Brain microvascular endothelial cell (primary cell): ENCODE measurements around the gene TENT4A.
"Not testable (repeated sequence)": the region's sequence is repeated elsewhere in the genome, so short reads cannot be mapped to it uniquely, and the experiment has no call there.

Experiments
- DNase-seq: peaks from one replicate; pipeline ENCODE4 v3.0.0-alpha.2; 2020
- H3K27ac ChIP-seq: fragments of 250-450 bp; sonication (Bioruptor Pico); 2 replicates; pipeline ENCODE4 v1.5.1; 2020; ENCODE audit warnings: mild to moderate bottlenecking, moderate library complexity
- H3K27me3 ChIP-seq: fragments of 250-450 bp; sonication (Bioruptor Pico); replicated peaks from 2 replicates; pipeline ENCODE4 v1.5.1; 2020; ENCODE audit warnings: mild to moderate bottlenecking
- H3K36me3 ChIP-seq: fragments of 250-450 bp; sonication (Bioruptor Pico); replicated peaks from 2 replicates; pipeline ENCODE4 v1.5.1; 2020; ENCODE audit warnings: mild to moderate bottlenecking
- H3K4me3 ChIP-seq: 2 replicates; pipeline ENCODE4 v1.5.1; 2011; ENCODE audit warnings: low read depth, mild to moderate bottlenecking, control low read depth, low read length, moderate library complexity
- in situ Hi-C: cut with HindIII; loops from 2 replicates; pipeline ENCODE4 v1.10.0; 2017; ENCODE audit warnings: low sequenced_read_pairs, low pct_ligation_motif_present
- TF ChIP-seq, protein P1 (sequence below): IDR thresholded peaks from 2 replicates; pipeline ENCODE4 v1.5.1; 2011; ENCODE audit warnings: low read depth, mild to moderate bottlenecking, moderate library complexity, low read length, control low read depth, inconsistent platforms; ENCODE audit errors: missing control alignments

Gene TENT4A

DNA sequence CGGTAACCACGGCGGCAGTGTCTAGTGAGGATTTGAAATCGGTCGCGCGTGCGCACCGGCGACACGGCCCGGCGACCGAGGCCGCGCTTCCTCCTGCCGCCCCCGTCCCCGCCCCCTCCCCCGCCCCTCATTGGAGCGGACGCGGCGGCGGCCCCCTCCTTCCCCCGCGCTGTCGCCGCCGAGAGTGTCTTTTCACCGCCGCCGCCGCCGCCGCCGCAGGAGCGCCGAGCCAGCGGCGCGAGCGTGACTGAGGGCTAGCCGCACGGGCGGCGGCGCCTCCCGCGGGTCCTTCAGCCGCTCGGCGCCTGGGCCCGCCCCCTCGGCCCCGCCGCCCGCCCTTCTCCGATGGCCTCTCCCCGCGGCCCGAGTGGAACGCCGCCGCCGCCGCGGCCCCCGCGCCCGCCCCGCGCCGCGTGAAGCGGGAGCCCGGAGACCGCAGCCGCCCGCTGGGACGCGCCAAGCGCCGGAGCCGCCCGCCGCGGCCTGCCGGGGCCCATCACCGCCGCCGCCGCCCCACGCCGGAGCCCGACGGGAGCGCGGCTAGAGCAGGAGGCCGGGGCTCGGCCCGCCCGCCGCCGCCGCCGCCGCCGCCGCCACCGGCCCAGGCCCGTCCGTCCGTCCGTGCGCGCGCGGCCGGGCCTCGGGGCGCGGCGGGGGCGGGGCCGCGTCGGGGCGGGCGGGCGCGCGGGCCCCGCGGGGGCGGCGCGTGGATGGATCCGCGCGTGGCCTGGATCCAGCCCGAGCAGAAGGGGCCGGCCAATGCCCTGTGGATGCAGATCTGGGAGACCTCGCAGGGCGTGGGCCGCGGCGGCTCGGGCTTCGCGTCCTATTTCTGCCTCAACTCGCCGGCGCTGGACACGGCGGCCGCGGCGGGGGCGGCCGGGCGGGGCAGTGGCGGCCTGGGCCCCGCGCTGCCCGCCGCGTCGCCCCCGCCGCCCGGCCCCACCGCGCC is at the start of gene TENT4A:
Gene TENT4A (plus strand): TSS at position 159 of the 952 bp plus-strand sequence. CDS start 552 bp downstream, at position 711.
- peak within 1 kb of the TSS; percentile 73 for H3K4me3 ChIP-seq
- no peaks in the 10 kb centered on the region for H3K36me3 ChIP-seq
- in situ Hi-C loops: no loop called here
- H3K27me3 ChIP-seq: no peaks in the 10 kb centered on the region
- H3K27ac ChIP-seq: peak within 1 kb of the TSS; percentile 74
- DNase-seq: no peak
- TF ChIP-seq, protein P1, sequence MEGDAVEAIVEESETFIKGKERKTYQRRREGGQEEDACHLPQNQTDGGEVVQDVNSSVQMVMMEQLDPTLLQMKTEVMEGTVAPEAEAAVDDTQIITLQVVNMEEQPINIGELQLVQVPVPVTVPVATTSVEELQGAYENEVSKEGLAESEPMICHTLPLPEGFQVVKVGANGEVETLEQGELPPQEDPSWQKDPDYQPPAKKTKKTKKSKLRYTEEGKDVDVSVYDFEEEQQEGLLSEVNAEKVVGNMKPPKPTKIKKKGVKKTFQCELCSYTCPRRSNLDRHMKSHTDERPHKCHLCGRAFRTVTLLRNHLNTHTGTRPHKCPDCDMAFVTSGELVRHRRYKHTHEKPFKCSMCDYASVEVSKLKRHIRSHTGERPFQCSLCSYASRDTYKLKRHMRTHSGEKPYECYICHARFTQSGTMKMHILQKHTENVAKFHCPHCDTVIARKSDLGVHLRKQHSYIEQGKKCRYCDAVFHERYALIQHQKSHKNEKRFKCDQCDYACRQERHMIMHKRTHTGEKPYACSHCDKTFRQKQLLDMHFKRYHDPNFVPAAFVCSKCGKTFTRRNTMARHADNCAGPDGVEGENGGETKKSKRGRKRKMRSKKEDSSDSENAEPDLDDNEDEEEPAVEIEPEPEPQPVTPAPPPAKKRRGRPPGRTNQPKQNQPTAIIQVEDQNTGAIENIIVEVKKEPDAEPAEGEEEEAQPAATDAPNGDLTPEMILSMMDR: no peak

DNA sequence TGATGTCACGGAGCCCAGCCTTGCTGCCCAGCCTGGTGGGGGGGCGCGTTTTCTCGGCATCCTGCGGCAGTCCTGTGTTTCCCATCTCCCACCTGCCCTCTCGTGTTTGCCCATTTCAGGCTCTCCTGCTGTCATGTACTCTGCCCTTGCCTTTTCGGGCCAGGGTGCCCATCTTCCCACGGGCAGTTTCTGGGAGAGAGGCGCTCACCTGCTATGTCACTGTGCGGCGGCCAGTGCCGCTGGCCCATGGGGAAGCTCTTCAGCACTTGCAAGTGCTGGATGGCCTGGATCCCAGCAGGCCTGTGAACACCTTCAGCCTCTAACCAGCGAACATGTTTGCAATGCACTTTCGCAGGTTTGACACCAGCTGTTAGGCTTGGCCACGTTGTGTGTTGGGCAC is 46.5 kb upstream of the TENT4A start:
- TF ChIP-seq, protein P1: no peak
- no peaks in the 10 kb centered on the region for H3K36me3 ChIP-seq
- DNase-seq: no peak
- in situ Hi-C loops: no loop called here
- no peaks in the 10 kb centered on the region for H3K27me3 ChIP-seq
- no peak overlapping the region for H3K27ac ChIP-seq
- H3K4me3 ChIP-seq: no peak overlapping the region

DNA sequence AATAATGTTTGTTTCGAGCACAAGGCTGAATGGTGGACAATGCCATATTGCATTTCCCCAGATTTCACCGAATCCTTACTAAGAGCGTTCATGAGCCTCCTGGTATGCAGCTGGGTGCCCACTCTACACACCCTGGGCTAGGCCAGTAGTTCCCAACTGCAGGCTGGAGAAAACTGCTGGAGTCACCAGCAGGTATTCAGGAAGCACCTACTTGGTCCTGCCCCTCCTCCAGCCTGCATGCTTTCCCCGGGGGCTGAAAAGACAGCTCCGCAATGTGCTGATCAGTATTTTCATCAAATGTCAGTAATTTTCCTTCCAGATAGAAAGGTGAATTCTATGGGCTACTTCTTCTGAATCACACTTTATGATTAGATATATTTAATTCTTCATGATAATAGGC is 45.6 kb upstream of the TENT4A start:
- in situ Hi-C loops: no loop called here
- no peak for DNase-seq
- no peaks in the 10 kb centered on the region for H3K36me3 ChIP-seq
- TF ChIP-seq, protein P1: no peak
- H3K27me3 ChIP-seq: no peaks in the 10 kb centered on the region
- no peak overlapping the region for H3K27ac ChIP-seq
- H3K4me3 ChIP-seq: no peak overlapping the region

DNA sequence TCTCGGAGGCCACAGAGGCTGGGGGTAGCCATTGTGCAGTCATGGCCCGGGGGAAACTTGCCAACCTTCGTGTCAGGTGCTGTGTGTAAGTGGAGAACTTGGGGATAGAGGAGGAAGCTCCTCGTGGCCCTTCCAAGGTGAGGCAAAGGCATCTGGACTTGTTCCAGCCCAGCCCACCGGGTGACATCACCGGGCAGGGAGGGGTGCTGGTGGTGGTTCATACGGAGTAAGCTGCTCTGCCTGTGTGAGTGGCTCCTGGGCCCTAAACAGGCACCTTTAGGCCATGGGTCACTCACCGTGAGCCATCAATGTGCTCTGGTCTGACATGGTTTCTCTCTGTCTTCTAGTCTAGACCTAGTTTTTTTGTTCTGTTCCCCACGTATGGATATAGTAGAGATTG is 44.5 kb upstream of the TENT4A start:
- H3K4me3 ChIP-seq, H3K27me3 ChIP-seq, H3K27ac ChIP-seq, in situ Hi-C loops, DNase-seq, H3K36me3 ChIP-seq: not testable (repeated sequence)

DNA sequence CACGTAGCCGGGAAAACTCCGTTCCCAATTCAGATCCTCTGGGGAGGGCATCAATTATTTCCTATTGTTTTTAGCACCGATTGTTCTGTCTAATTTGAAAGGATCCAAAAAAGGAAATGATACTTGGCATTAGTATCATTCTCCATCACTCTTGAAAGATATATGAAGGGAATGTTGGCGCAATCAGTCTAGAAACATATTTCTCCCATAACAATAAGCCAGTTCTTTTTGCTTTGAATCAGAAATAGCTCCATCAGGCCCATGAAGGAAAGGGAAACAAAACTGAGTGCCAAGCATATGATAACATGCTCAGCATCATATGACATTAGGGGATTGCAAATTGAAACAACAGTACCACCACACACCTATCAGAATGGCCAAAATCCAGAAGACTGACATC is 40.2 kb upstream of the TENT4A start:
- Histone ChIP-seq H3K27me3 (no peaks in the 10 kb centered on the region), H3K27ac (no peak overlapping the region), H3K4me3 (no peak overlapping the region), H3K36me3 (no peaks in the 10 kb centered on the region)
- DNase-seq: no peak
- in situ Hi-C loops: no loop called here
- TF ChIP-seq, protein P1: no peak

DNA sequence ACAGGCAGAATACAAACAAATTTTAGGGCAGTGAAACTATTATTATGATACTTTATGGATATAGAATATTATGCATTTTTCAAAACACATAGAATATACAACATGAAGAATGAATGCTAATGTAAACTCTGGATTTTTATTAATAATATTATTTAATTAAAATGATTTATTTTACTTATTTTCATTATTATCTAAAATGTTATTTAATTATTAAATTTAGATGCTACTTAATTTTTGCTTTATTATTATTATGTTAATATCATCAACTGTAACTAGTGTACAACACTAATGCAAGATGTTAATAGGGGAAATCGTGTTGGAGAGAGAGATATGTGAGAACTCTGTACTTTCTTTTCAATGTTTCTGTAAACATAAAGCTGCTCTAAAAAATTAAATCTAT is 39.3 kb upstream of the TENT4A start:
- Histone ChIP-seq H3K36me3 (no peaks in the 10 kb centered on the region), H3K27me3 (no peaks in the 10 kb centered on the region), H3K4me3 (no peak overlapping the region), H3K27ac (no peak overlapping the region)
- no peak for DNase-seq
- in situ Hi-C loops: no loop called here
- TF ChIP-seq, protein P1: no peak
